Neural progenitor cell (in vitro differentiated cells): ENCODE measurements around the gene IKZF3. TPM values are rescaled to one million over a fixed set of nuclear protein-coding genes. Genes with fewer than 3 reads are reported as not detected.

Experiments
- DNase-seq: peaks from one replicate; pipeline ENCODE4 v3.0.0-alpha.2; 2016; ENCODE audit warnings: low spot score
- H2AFZ ChIP-seq: fragments of 200-600 bp; sonication (generic); replicated peaks from 2 replicates; pipeline ENCODE4 v1.6.1; 2016; ENCODE audit warnings: antibody characterized with exemption
- H3F3A ChIP-seq: fragments of 200-600 bp; sonication (generic); 2 replicates; pipeline ENCODE4 v1.6.1; 2016; ENCODE audit warnings: antibody characterized with exemption, low read depth
- H3K27ac ChIP-seq: fragments of 200-600 bp; sonication (generic); 2 replicates; pipeline ENCODE4 v1.5.1; 2016; ENCODE audit warnings: mild to moderate bottlenecking
- H3K27me3 ChIP-seq: fragments of 200-600 bp; sonication (generic); 2 replicates; pipeline ENCODE4 v1.6.1; 2016; ENCODE audit warnings: mild to moderate bottlenecking, moderate library complexity
- H3K36me3 ChIP-seq: fragments of 200-600 bp; sonication (generic); 2 replicates; pipeline ENCODE4 v1.5.1; 2016
- H3K4me1 ChIP-seq: fragments of 200-600 bp; sonication (generic); 2 replicates; pipeline ENCODE4 v1.6.1; 2016; ENCODE audit warnings: mixed run types
- H3K4me2 ChIP-seq: fragments of 200-600 bp; sonication (generic); 2 replicates; pipeline ENCODE4 v1.6.1; 2016
- H3K4me3 ChIP-seq: fragments of 200-600 bp; sonication (generic); 2 replicates; pipeline ENCODE4 v1.5.1; 2016
- H3K79me2 ChIP-seq: fragments of 200-600 bp; sonication (generic); 2 replicates; pipeline ENCODE4 v1.6.1; 2016; ENCODE audit warnings: low read depth
- H3K9ac ChIP-seq: fragments of 200-600 bp; sonication (generic); 2 replicates; pipeline ENCODE4 v1.6.1; 2016
- H3K9me3 ChIP-seq: fragments of 200-600 bp; sonication (generic); 2 replicates; pipeline ENCODE4 v1.5.1; 2016; ENCODE audit warnings: low read depth
- H4K20me1 ChIP-seq: fragments of 200-600 bp; sonication (generic); 2 replicates; pipeline ENCODE4 v1.6.1; 2016; ENCODE audit warnings: low read depth
- H3K27ac Mint-ChIP-seq: 3 replicates; pipeline ENCODE4 v1.8.0; 2021; ENCODE audit warnings: mixed read lengths
- H3K27me3 Mint-ChIP-seq: 2 replicates; pipeline ENCODE4 v1.8.0; 2022; ENCODE audit warnings: low read depth, mild to moderate bottlenecking, inconsistent platforms, moderate library complexity, mixed read lengths; ENCODE audit not compliant: insufficient read depth
- H3K36me3 Mint-ChIP-seq: 3 replicates; pipeline ENCODE4 v1.8.0; 2021; ENCODE audit warnings: mixed read lengths
- H3K4me1 Mint-ChIP-seq: 3 replicates; pipeline ENCODE4 v1.8.0; 2021; ENCODE audit warnings: mixed read lengths
- H3K4me3 Mint-ChIP-seq: 3 replicates; pipeline ENCODE4 v1.8.0; 2021; ENCODE audit warnings: mild to moderate bottlenecking, moderate library complexity, mixed read lengths
- H3K9me3 Mint-ChIP-seq: 3 replicates; pipeline ENCODE4 v1.8.0; 2020; ENCODE audit warnings: mixed read lengths
- EZH2 ChIP-seq: fragments of 200-600 bp; sonication (generic); IDR thresholded peaks from 2 replicates; pipeline ENCODE4 v1.6.1; 2017; ENCODE audit warnings: antibody characterized with exemption, mild to moderate bottlenecking, moderate library complexity
- EZH2phosphoT487 ChIP-seq: fragments of 200-600 bp; sonication (generic); IDR thresholded peaks from 2 replicates; pipeline ENCODE4 v1.6.1; 2017; ENCODE audit warnings: antibody characterized with exemption
- total RNA-seq: library from RNA; depleted of rRNA; stranded (reverse); fragments of >200 nt; gene quantifications from 2 replicates; pipeline ENCODE4 v1.2.3, GENCODE V29; 2015; ENCODE audit warnings: low replicate concordance
- TF ChIP-seq, protein P1 (sequence below): fragments of 200-600 bp; sonication (generic); IDR thresholded peaks from 2 replicates; pipeline ENCODE4 v1.5.1; 2017; ENCODE audit warnings: antibody characterized with exemption, mild to moderate bottlenecking

The IKZF3 gene
- total RNA-seq, 1 donor from 2014 or later: not detected

DNA sequence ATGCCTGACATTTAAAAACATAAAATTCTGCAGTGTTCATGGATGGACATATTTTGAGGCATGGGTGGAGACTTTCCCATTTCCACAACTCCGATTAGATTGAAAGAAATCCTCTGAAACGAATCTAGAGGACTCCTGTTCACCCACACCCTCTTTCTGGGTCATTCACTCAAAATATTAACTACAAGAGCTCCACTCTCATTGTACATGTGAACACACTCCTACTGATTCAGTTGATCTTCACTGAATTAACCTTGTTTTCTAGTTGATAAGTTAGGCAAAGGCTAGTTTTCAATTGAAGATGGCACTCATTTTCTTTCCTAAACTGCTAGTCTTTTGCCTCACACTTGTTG, 82.3 kb downstream of the IKZF3 start:
- Histone ChIP-seq H3K27ac (no peak overlapping the region), H4K20me1 (no peaks in the 10 kb centered on the region), H3K9me3 (no peaks in the 10 kb centered on the region), H3K27me3 (no peaks in the 10 kb centered on the region), H2AFZ (no peak overlapping the region), H3K4me1 (peaks cover 5% of the 10 kb centered on the region), H3F3A (no peaks in the 10 kb centered on the region), H3K79me2 (no peaks in the 10 kb centered on the region), H3K4me3 (no peak overlapping the region), H3K4me2 (no peak overlapping the region), H3K36me3 (no peaks in the 10 kb centered on the region), H3K9ac (no peak overlapping the region)
- Mint-ChIP-seq H3K27ac (no peak overlapping the region), H3K4me1 (no peaks in the 10 kb centered on the region), H3K4me3 (no peak overlapping the region), H3K27me3 (no peaks in the 10 kb centered on the region), H3K9me3 (no peaks in the 10 kb centered on the region), H3K36me3 (no peaks in the 10 kb centered on the region)
- TF ChIP-seq, protein P1, sequence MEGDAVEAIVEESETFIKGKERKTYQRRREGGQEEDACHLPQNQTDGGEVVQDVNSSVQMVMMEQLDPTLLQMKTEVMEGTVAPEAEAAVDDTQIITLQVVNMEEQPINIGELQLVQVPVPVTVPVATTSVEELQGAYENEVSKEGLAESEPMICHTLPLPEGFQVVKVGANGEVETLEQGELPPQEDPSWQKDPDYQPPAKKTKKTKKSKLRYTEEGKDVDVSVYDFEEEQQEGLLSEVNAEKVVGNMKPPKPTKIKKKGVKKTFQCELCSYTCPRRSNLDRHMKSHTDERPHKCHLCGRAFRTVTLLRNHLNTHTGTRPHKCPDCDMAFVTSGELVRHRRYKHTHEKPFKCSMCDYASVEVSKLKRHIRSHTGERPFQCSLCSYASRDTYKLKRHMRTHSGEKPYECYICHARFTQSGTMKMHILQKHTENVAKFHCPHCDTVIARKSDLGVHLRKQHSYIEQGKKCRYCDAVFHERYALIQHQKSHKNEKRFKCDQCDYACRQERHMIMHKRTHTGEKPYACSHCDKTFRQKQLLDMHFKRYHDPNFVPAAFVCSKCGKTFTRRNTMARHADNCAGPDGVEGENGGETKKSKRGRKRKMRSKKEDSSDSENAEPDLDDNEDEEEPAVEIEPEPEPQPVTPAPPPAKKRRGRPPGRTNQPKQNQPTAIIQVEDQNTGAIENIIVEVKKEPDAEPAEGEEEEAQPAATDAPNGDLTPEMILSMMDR: no peak
- no peak for TF ChIP-seq EZH2
- no peak for DNase-seq

DNA sequence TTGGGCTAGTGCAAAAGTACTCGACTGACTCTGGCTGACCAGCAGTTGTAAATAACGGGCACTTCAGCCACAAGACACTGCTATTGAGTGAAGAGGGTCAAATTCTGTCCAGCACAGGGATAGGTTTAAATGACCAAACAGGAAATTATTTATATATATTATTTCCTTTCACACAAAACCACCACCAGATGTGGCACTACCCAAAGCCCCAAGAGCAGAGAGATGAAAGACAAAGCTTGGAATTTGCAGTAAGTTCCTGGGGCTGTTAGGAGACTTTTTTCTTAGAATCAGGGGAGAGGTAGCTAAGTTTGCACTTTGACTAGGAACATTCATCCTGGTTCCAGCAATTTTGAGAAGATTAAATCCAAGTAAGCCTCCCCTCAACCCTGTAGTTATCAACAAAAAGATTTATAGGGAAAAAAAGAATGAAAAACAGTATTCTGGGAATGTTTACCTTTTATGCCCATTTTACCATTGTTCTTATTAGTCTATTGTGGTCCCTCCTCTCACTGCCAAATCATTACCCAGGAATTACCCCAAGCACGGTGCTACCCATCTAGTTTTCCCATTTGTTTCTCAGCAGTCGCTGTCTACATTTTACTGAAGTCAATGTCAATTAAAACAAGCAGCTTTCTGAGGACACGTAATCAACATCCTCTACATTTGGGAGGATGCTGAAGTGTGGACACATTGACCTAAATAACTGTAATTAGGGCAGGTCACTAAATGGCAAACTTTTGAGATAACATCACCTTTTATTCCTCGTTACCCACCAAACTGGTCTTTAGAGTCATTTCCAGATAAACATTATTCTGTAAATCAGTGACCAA, 82.9 kb downstream of the IKZF3 start:
- Histone ChIP-seq H3K27me3 (no peaks in the 10 kb centered on the region), H3K9ac (no peak overlapping the region), H2AFZ (no peak overlapping the region), H4K20me1 (no peaks in the 10 kb centered on the region), H3F3A (no peaks in the 10 kb centered on the region), H3K79me2 (no peaks in the 10 kb centered on the region), H3K4me3 (no peak overlapping the region), H3K4me2 (no peak overlapping the region), H3K36me3 (no peaks in the 10 kb centered on the region), H3K27ac (no peak overlapping the region), H3K4me1 (peaks cover 5% of the 10 kb centered on the region), H3K9me3 (no peaks in the 10 kb centered on the region)
- TF ChIP-seq, protein P1: no peak
- no peak for TF ChIP-seq EZH2
- no peak for TF ChIP-seq EZH2phosphoT487
- H3K4me3 Mint-ChIP-seq: no peak overlapping the region
- no peaks in the 10 kb centered on the region for H3K27me3 Mint-ChIP-seq
- no peaks in the 10 kb centered on the region for H3K36me3 Mint-ChIP-seq
- H3K4me1 Mint-ChIP-seq: no peaks in the 10 kb centered on the region
- H3K27ac Mint-ChIP-seq: no peak overlapping the region
- no peak for DNase-seq
- H3K9me3 Mint-ChIP-seq: no peaks in the 10 kb centered on the region

DNA sequence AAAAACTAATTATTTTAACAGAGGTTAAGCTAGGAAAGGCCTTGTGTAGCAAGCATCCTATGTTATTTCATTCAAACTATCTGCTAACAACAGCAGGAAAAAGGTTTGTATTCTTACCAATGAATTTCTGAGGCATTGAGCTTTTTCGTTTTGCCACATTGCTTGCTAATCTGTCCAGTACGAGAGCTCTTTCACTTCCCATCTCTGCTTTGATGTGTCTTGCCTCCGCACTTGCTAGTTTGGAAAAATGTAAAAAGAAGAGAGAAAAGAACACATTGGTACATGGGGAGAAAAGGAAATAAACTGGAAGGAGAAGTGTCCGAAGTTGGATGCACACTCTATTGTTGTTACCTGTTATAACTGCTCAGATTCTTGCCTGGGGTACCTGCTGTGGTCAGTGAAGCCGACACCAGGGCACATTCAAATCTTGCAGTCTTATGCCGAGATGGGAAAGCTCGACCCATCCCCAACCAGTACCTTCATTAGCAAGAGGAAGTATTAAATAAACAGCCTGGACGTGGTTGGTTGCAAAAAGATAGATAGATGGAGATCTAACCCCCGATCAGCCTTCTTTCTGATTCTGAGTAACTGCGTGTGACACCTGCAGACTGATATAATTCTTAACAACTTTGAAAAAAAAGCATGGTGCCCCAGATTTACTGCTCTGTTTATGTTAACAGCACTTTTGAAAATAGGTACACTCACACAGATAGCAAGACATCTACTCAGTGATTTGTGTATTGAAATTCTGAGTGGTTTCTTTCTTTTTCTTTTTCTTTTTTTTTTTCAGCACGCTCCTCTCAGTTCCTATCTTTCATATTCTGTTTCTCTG, 86.4 kb downstream of the IKZF3 start:
- Histone ChIP-seq H3K79me2 (no peaks in the 10 kb centered on the region), H3F3A (no peaks in the 10 kb centered on the region), H3K9ac (no peak overlapping the region), H3K9me3 (no peaks in the 10 kb centered on the region), H3K36me3 (no peaks in the 10 kb centered on the region), H3K4me2 (no peak overlapping the region), H3K27ac (no peak overlapping the region), H3K27me3 (no peaks in the 10 kb centered on the region), H3K4me3 (no peak overlapping the region), H3K4me1 (peaks cover 5% of the 10 kb centered on the region), H4K20me1 (no peaks in the 10 kb centered on the region), H2AFZ (peak overlapping the region; percentile 32)
- no peak for DNase-seq
- no peaks in the 10 kb centered on the region for H3K4me1 Mint-ChIP-seq
- H3K4me3 Mint-ChIP-seq: no peak overlapping the region
- H3K36me3 Mint-ChIP-seq: no peaks in the 10 kb centered on the region
- peaks cover 2% of the 10 kb centered on the region for H3K27me3 Mint-ChIP-seq
- no peak overlapping the region for H3K27ac Mint-ChIP-seq
- H3K9me3 Mint-ChIP-seq: no peaks in the 10 kb centered on the region
- TF ChIP-seq EZH2 (no peak), EZH2phosphoT487 (no peak)
- TF ChIP-seq, protein P1: no peak
